WTC11 (cell line): ENCODE data around the gene ARHGAP10.

Experiments used
- E2F1 ChIP-seq: sonication (generic); formaldehyde crosslinking; IDR thresholded peaks from 2 replicates; pipeline ENCODE4 v1.8.0; 2022; ENCODE audit warnings: mild to moderate bottlenecking, missing genetic modification reagents
- HMGA2 ChIP-seq: fragments of 250-450 bp; sonication (Bioruptor Pico); IDR thresholded peaks from 2 replicates; pipeline ENCODE4 v1.4.0; 2021; ENCODE audit warnings: mild to moderate bottlenecking, moderate library complexity
- NR1H2 ChIP-seq: sonication (generic); formaldehyde crosslinking; IDR thresholded peaks from 2 replicates; pipeline ENCODE4 v1.9.0; 2021; ENCODE audit warnings: mild to moderate bottlenecking, moderate library complexity, missing genetic modification reagents
- PRRX2 ChIP-seq: fragments of 250-450 bp; sonication (Bioruptor Pico); IDR thresholded peaks from 2 replicates; pipeline ENCODE4 v1.8.0; 2021; ENCODE audit warnings: mild to moderate bottlenecking
- TF ChIP-seq, protein P1 (sequence below): sonication (generic); formaldehyde crosslinking; IDR thresholded peaks from 2 replicates; pipeline ENCODE4 v1.8.1; 2023; ENCODE audit warnings: mild to moderate bottlenecking, missing genetic modification reagents, moderate library complexity

DNA sequence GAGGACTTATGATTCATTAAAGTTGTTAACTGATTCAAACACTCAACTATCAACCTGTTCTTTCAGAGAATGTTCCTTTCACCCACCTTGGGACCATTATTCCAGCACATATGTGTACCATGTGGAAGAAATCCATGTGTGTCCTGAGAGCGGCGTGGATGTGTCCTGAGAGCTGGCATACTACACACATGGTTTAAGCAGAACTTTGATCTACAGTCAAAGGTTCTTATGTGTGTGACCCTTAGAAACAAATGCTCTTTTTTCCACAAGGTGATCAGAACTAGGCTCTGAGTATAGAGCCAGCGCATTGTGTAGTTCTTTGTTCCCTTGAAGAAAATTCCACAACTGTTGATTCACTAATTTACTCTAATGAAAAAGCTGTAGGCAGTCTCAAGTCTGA is 378.3 kb downstream of the ARHGAP10 start:
- no peak for TF ChIP-seq HMGA2 (CRISPR knock-in tag)
- no peak for TF ChIP-seq NR1H2
- TF ChIP-seq PRRX2 (CRISPR knock-in tag) = no peak
- TF ChIP-seq, protein P1, sequence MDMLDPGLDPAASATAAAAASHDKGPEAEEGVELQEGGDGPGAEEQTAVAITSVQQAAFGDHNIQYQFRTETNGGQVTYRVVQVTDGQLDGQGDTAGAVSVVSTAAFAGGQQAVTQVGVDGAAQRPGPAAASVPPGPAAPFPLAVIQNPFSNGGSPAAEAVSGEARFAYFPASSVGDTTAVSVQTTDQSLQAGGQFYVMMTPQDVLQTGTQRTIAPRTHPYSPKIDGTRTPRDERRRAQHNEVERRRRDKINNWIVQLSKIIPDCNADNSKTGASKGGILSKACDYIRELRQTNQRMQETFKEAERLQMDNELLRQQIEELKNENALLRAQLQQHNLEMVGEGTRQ (CRISPR knock-in tag) = no peak
- no peak for TF ChIP-seq E2F1 (CRISPR knock-in tag)
